ENCODE measurements around the gene NR1I2. TPM values are rescaled to one million over a fixed set of nuclear protein-coding genes. Genes with fewer than 3 reads are reported as not detected.
A peak's percentile ranks its signal among the peaks of the same experiment; 100 is the strongest.

Gene NR1I2
- total and polyA plus RNA-seq, 8 donors, result 0.12 to 0.91 (median 0.44) TPM

DNA sequence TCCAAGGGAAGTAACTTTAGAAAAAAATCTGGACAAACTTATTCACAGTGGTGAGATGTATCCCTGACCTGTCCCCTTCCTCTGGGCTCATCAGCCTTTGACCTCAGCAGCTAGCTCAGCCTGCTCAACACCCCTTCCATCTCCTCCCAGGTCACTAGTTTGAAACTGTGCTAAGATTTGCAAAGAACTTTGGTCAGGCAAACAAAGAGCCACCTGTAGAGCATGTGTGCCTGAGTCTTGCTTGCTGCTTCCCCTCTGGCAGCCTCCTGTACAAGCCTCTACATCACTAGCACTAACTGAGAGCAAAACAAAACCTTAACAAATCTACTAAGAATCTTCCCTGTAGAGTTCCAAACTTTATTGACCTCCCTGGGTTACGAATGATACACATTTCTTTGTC is 43.9 kb downstream of the NR1I2 start:
- no peaks in the 10 kb centered on the region for H3K4me1 ChIP-seq
- intact Hi-C loops (cut with DNase I), result no loop called here
- DNase-seq (no peak), ATAC-seq (no peak)
- H3K27ac ChIP-seq, result no peak overlapping the region
- H3K4me3 ChIP-seq, result no peak overlapping the region
- H3K36me3 ChIP-seq, result peaks cover 0 to 22% of the 10 kb centered on the region in 2 donors
- TF ChIP-seq, protein P1, sequence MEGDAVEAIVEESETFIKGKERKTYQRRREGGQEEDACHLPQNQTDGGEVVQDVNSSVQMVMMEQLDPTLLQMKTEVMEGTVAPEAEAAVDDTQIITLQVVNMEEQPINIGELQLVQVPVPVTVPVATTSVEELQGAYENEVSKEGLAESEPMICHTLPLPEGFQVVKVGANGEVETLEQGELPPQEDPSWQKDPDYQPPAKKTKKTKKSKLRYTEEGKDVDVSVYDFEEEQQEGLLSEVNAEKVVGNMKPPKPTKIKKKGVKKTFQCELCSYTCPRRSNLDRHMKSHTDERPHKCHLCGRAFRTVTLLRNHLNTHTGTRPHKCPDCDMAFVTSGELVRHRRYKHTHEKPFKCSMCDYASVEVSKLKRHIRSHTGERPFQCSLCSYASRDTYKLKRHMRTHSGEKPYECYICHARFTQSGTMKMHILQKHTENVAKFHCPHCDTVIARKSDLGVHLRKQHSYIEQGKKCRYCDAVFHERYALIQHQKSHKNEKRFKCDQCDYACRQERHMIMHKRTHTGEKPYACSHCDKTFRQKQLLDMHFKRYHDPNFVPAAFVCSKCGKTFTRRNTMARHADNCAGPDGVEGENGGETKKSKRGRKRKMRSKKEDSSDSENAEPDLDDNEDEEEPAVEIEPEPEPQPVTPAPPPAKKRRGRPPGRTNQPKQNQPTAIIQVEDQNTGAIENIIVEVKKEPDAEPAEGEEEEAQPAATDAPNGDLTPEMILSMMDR (IDR thresholded peaks at IDR 0.05), result no peak
- H3K27me3 ChIP-seq, result no peaks in the 10 kb centered on the region
- H3K9me3 ChIP-seq, result no peaks in the 10 kb centered on the region

DNA sequence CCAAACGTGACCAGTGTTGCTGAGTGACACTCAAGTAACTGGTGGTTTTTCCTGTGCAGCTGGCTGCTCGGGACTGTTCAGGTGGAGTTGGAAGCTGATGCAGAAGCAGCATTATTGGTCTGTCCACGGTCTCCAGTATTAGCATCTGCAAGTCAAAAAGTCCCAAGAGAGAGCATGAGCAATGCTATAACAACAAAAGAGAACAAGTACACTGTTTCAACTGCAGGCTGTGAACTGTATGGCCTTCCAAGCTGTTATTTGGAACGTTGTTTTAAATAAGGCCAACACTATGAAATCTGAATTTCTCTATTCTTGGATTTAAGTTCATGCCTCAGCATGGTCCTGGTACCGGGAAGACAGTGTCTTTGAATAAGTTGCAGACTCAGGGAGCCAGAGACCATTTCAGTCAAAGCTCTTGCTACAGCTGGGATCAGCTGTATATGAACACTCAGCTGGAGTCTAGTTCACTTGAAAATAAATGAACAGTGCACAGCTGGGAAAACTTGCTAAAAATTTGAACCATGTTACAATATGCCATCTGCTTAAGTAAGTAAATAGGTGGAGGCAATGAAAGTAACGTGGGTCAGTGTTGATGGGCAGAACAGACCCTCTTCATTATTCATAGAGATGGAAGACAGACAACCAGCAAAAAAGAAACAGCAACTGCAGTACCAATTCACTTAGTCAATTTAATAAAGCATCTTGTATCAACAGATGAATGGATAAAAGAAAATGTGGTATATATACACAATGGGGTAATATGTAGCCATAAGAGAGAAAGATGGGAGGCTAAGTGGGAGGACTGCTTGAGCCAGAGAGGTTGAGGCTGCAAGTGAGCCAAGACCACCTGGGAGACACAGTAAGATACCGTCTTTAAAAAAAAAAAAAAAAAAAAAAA is 45.1 kb downstream of the NR1I2 start:
- no peaks in the 10 kb centered on the region for H3K27me3 ChIP-seq
- no peaks in the 10 kb centered on the region for H3K4me1 ChIP-seq
- peak in 1 of 4 donors; percentile 61 for DNase-seq

DNA sequence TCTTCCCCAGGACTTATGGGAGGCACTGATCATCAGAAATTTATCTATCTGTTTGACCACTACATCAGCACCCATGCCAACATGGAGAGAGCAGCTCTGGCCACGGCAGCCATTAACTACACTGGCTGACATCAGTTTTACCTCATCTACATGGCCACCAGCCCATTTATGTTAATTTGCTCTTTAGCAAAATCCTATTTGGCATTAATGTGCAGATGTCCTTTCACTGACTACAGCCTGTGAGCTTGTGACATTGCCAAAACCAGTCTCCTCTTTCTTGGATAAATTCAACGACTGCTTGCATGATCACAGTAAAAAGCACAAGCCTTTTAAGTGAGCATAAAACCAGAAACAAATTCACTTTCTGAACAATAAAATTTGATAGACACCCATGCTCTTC is 47.5 kb downstream of the NR1I2 start:
- Histone ChIP-seq H3K4me1 (no peaks in the 10 kb centered on the region), H3K27ac (no peak overlapping the region), H3K4me3 (no peak overlapping the region), H3K36me3 (peaks cover 0 to 22% of the 10 kb centered on the region in 2 donors), H3K27me3 (no peaks in the 10 kb centered on the region), H3K9me3 (no peaks in the 10 kb centered on the region)
- intact Hi-C loops (cut with DNase I), result no loop called here
- peak in 1 of 4 donors; percentile 45 for DNase-seq
- TF ChIP-seq, protein P1 (IDR thresholded peaks at IDR 0.05), result no peak
- ATAC-seq, result no peak

More for the DNA sequence above, 45.1 kb downstream of the NR1I2 start:
- H3K36me3 ChIP-seq, result peaks cover 0 to 22% of the 10 kb centered on the region in 2 donors
- TF ChIP-seq, protein P1 (IDR thresholded peaks at IDR 0.05), result no peak
- no peaks in the 10 kb centered on the region for H3K9me3 ChIP-seq
- no peak overlapping the region for H3K27ac ChIP-seq
- no peak for ATAC-seq
- intact Hi-C loops (cut with DNase I), result no loop called here
- H3K4me3 ChIP-seq, result no peak overlapping the region

DNA sequence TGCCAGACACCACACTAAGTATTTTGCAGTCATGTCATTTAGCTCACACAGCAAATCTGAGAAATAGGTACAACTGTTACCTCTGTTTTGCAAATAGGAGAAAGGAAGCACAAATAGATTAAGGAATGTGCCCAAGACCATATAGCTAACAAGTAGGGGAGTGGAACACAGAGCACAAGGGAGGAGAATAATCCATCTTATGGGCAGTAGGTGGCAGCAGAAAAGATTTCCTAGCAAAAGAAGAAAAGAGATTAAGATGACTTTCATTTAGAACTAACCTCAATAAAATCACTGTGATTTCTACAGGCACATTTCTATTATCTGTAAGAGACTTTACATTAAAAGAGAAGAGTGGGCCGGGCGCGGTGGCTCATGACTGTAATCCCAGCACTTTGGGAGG is 49.1 kb downstream of the NR1I2 start:
- TF ChIP-seq, protein P1 (IDR thresholded peaks at IDR 0.05), result no peak
- ATAC-seq (no peak), DNase-seq (no peak)
- Histone ChIP-seq H3K27me3 (no peaks in the 10 kb centered on the region), H3K4me1 (peaks cover 0 to 4% of the 10 kb centered on the region in 2 donors), H3K36me3 (peaks cover 0 to 7% of the 10 kb centered on the region in 2 donors), H3K9me3 (no peaks in the 10 kb centered on the region), H3K4me3 (no peak overlapping the region), H3K27ac (no peak overlapping the region)
- intact Hi-C loops (cut with DNase I), result no loop called here

DNA sequence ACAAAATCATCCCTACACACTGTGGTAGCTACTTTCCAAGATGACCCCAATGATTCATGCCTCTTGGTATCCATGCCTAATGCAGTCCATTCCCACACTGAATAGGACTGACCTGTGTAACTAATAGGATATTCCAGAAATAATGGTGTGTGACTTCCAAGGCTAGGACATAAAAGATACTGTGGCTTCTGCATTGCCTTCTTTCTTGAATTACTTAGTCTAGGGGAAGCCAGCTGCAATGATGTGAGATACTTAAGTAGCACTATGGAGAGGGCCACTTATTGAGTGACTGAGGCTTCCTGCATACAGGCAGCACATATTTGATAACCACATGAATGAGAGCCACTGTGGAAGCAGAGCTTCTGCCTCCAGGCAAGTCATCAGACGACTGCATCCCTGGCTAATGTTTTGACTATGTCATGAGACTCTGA is 50.1 kb downstream of the NR1I2 start:
- Histone ChIP-seq H3K36me3 (no peaks in the 10 kb centered on the region), H3K9me3 (no peaks in the 10 kb centered on the region), H3K4me1 (peaks cover 0 to 4% of the 10 kb centered on the region in 2 donors), H3K4me3 (no peak overlapping the region), H3K27ac (no peak overlapping the region), H3K27me3 (no peaks in the 10 kb centered on the region)
- DNase-seq (no peak), ATAC-seq (peak; percentile 50)
- intact Hi-C loops (cut with DNase I), result no loop called here
- TF ChIP-seq, protein P1 (IDR thresholded peaks at IDR 0.05), result no peak
